ENCODE results near the gene C10orf67.

Gene C10orf67

DNA sequence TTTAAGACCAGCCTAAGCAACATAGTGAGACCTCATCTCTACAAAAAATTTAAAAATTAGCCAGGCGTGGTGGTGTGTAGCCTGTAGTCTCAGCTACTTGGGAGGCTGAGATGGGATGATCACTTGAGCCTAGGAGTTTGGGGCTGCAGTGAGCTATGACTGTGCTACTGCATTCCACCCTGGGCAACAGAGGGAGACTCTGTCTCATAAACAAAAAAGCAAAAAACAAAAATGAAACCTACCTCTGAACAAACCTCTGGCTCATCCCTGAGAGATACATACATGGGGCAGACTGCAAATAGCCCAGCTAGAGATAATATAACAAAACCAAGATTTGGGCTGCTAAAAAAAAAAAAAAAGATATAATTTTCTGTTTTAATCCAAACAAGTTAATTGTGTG, 19.5 kb downstream of the C10orf67 start:
- in situ Hi-C loops (cut with HindIII; ENCODE audit: low sequenced_read_pairs), result no loop called here
- no peak overlapping the region for H3K4me3 ChIP-seq (ENCODE audit: low read depth, low read length)
- TF ChIP-seq, protein P1, sequence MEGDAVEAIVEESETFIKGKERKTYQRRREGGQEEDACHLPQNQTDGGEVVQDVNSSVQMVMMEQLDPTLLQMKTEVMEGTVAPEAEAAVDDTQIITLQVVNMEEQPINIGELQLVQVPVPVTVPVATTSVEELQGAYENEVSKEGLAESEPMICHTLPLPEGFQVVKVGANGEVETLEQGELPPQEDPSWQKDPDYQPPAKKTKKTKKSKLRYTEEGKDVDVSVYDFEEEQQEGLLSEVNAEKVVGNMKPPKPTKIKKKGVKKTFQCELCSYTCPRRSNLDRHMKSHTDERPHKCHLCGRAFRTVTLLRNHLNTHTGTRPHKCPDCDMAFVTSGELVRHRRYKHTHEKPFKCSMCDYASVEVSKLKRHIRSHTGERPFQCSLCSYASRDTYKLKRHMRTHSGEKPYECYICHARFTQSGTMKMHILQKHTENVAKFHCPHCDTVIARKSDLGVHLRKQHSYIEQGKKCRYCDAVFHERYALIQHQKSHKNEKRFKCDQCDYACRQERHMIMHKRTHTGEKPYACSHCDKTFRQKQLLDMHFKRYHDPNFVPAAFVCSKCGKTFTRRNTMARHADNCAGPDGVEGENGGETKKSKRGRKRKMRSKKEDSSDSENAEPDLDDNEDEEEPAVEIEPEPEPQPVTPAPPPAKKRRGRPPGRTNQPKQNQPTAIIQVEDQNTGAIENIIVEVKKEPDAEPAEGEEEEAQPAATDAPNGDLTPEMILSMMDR (IDR thresholded peaks at IDR 0.05; ENCODE audit: low read depth, low read length, missing control alignments), result no peak
- DNase-seq (ENCODE audit: low read depth), result no peak

DNA sequence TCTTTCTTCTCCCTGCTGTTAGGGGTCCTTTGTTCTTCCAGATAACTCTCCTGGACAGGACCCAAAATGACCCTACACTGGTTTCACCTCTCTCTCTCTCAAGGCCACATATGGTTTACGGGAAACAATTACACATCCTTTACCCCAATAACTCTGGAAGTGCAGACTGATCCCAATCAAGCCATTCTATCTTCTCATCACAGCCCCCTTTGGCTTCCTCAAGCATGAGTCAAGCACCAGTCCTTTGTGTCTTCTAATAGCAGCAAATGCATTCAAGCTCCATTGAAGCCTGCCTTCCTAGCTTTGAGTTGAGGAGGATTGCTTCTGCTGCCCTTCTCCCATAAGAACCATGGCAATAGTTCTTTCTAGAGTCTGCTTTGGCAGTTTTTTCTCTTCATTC, 20.2 kb downstream of the C10orf67 start:
- TF ChIP-seq, protein P1 (IDR thresholded peaks at IDR 0.05; ENCODE audit: low read depth, low read length, missing control alignments), result no peak
- H3K4me3 ChIP-seq (ENCODE audit: low read depth, low read length), result no peak overlapping the region
- DNase-seq (ENCODE audit: low read depth), result no peak
- in situ Hi-C loops (cut with HindIII; ENCODE audit: low sequenced_read_pairs), result no loop called here

DNA sequence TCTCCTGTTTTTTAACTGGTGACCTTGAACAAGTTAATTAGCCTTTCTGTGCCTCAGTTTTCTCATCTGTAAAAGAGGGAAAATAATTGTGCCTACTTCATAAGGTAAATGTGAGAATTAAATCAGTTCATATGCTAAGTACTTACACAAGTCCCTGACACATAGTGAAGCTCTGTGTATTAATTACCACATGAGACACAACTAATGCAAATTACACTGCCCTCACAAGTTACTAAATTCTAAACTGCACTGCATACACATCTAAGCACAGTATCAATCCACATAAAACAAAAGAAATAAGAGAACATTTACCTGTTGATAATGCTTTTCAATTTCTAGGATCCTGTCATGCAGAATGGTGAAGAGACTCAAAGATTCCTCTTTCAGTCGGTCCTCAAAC, 22.5 kb downstream of the C10orf67 start:
- TF ChIP-seq, protein P1 (IDR thresholded peaks at IDR 0.05; ENCODE audit: low read depth, low read length, missing control alignments), result no peak
- in situ Hi-C loops (cut with HindIII; ENCODE audit: low sequenced_read_pairs), result no loop called here
- H3K4me3 ChIP-seq (ENCODE audit: low read depth, low read length), result no peak overlapping the region
- no peak for DNase-seq (ENCODE audit: low read depth)

DNA sequence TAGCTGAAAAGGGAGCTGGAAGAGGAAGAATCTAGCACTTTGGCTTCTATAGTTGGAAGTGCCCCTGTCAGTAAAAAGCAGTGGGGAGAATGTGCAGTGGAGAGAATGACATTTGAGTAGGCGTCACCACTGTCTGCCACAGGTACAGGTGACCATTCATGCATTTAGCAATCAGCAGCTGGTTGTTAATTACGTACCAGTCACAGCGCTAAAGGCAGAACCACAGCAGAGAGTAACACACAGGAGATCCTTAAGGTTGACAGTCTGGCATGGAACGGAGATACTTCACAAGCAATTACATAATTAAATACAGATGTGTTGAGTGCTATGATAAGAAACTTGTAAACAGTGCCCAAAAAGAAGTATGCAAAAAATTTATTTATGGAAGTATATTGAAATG, 24.8 kb downstream of the C10orf67 start:
- no peak overlapping the region for H3K4me3 ChIP-seq (ENCODE audit: low read depth, low read length)
- in situ Hi-C loops (cut with HindIII; ENCODE audit: low sequenced_read_pairs), result no loop called here
- no peak for DNase-seq (ENCODE audit: low read depth)
- TF ChIP-seq, protein P1 (IDR thresholded peaks at IDR 0.05; ENCODE audit: low read depth, low read length, missing control alignments), result no peak

DNA sequence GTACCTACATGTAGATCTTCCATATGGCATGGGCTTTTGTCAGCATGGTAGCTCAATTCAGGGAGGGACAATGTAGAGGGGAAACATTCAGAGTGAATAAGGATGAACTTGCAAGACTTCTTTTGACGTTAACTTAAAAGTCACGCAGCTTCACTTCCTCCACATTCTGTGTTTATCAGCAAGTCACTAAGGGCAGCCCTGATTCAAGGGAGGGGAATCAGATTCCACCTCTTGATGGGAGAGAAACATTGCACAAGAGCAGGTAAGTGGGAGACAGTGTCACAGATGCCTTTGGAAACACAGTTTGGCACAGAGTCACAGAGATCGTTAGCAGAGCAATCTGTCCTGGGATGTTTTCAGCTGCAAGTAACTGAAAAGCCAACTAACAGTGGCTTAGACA, 26.2 kb downstream of the C10orf67 start:
- in situ Hi-C loops (cut with HindIII; ENCODE audit: low sequenced_read_pairs), result no loop called here
- H3K4me3 ChIP-seq (ENCODE audit: low read depth, low read length), result no peak overlapping the region
- TF ChIP-seq, protein P1 (IDR thresholded peaks at IDR 0.05; ENCODE audit: low read depth, low read length, missing control alignments), result no peak
- DNase-seq (ENCODE audit: low read depth), result no peak

DNA sequence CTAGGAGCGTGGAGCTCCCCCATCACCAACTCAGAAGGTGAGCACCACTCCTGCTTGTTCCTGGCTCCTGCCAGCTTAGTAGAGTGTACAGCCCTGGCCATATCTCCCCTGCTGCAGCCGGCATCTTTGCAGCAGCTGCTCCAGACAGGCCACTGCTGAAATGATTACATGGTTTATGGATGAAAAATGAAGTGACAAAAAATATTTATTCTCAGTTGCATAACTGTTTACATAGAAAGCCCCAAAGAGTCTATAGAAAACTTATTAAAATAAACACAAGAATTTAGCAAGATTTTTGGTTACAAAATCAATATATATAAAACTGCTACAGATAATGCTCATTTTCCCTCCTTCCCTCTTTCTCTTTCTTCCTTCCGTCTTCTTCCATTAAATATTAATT, 27.2 kb downstream of the C10orf67 start:
- no peak overlapping the region for H3K4me3 ChIP-seq (ENCODE audit: low read depth, low read length)
- DNase-seq (ENCODE audit: low read depth), result no peak
- TF ChIP-seq, protein P1 (IDR thresholded peaks at IDR 0.05; ENCODE audit: low read depth, low read length, missing control alignments), result no peak
- in situ Hi-C loops (cut with HindIII; ENCODE audit: low sequenced_read_pairs), result no loop called here

DNA sequence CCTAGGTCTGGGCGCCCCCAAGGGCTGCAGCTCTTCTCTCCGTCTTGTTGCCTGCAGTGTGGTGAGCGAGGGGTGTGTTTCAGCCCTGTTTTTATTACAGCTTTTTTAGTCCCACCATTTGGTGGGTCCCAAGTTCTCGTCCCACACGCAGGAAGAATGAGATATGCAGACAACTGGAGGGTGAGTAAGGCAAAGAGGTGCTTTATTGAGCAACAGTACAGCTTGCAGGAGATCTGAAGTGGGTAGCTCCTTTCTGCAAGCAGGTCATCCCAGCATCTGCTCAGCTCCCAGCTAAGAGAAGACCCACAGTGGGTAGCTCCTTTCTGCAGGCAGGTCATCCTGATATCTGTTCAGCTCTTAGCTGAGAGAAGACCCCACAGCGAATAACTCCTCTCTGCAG, 28.2 kb downstream of the C10orf67 start:
- H3K4me3 ChIP-seq (ENCODE audit: low read depth, low read length), result no peak overlapping the region
- TF ChIP-seq, protein P1 (IDR thresholded peaks at IDR 0.05; ENCODE audit: low read depth, low read length, missing control alignments), result no peak
- DNase-seq (ENCODE audit: low read depth), result no peak
- in situ Hi-C loops (cut with HindIII; ENCODE audit: low sequenced_read_pairs), result no loop called here

All from astrocyte of the cerebellum (primary cell).